Fibroblast of lung (primary cell): Measurements from ENCODE around the gene RBL1.
"Not testable (repeated sequence)": the region's sequence is repeated elsewhere in the genome, so short reads cannot be mapped to it uniquely, and the experiment has no call there.

ENCODE experiments used
- EZH2 ChIP-seq: IDR thresholded peaks from 2 replicates; pipeline ENCODE4 v1.5.1; 2012; ENCODE audit warnings: low read length, control low read depth, mild to moderate bottlenecking; ENCODE audit errors: missing control alignments
- TF ChIP-seq, protein P1 (sequence below), 2 donors: IDR thresholded peaks in 1 of 2; conservative IDR thresholded peaks in 1 of 2; 1 replicate in 1 of 2; 2 replicates in 1 of 2; pipeline ENCODE4 v1.5.1; 2011 to 2012; ENCODE audit warnings: low read length in 2 of 2, control low read depth in 1 of 2, inconsistent platforms in 1 of 2, low read depth in 1 of 2, mild to moderate bottlenecking in 1 of 2

DNA sequence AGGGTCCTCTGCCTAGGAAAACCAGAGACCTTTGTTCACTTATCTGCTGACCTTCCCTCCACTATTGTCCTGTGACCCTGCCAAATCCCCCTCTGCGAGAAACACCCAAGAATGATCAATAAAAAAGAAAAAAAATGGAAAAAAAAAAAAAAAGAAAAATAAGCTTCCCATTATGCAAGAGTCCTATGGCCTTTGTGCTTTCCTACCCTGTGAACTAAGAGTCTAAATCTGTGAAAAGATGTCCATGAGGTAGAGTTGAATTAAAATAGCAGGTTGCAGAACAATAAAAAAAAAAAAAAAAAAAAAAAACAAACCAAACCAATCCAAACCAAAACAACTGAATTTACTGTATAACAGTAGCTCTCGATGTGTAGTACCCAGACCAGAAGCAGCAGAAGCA, 94.2 kb downstream of the RBL1 start:
- TF ChIP-seq, protein P1, sequence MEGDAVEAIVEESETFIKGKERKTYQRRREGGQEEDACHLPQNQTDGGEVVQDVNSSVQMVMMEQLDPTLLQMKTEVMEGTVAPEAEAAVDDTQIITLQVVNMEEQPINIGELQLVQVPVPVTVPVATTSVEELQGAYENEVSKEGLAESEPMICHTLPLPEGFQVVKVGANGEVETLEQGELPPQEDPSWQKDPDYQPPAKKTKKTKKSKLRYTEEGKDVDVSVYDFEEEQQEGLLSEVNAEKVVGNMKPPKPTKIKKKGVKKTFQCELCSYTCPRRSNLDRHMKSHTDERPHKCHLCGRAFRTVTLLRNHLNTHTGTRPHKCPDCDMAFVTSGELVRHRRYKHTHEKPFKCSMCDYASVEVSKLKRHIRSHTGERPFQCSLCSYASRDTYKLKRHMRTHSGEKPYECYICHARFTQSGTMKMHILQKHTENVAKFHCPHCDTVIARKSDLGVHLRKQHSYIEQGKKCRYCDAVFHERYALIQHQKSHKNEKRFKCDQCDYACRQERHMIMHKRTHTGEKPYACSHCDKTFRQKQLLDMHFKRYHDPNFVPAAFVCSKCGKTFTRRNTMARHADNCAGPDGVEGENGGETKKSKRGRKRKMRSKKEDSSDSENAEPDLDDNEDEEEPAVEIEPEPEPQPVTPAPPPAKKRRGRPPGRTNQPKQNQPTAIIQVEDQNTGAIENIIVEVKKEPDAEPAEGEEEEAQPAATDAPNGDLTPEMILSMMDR (conservative IDR thresholded peaks at IDR 0.05 in 1 of 2, IDR thresholded peaks at IDR 0.05 in 1 of 2; ENCODE audit: low read depth in 1 of 2, low read length in 2 of 2) = not testable (repeated sequence)
- TF ChIP-seq EZH2 = not testable (repeated sequence)
